Breast epithelium (tissue), 3 donors: ENCODE measurements around the gene EIF2A.

Experiments used
- POLR2A ChIP-seq: fragments of 450-650 bp; IDR thresholded peaks from one replicate; pipeline ENCODE4 v1.6.1; 2016; ENCODE audit warnings: antibody characterized with exemption, mild to moderate bottlenecking, moderate library complexity
- POLR2AphosphoS5 ChIP-seq, 3 donors: sonication (generic); formaldehyde crosslinking; IDR thresholded peaks; one replicate each; pipeline ENCODE4 v1.6.1; 2017; ENCODE audit warnings: antibody characterized with exemption in 3 of 3
- TF ChIP-seq, protein P1 (sequence below), 3 donors: fragments of 450-650 bp; IDR thresholded peaks; one replicate each; pipeline ENCODE4 v1.5.1; 2016 to 2017; ENCODE audit warnings: antibody characterized with exemption in 3 of 3, mild to moderate bottlenecking in 3 of 3, moderate library complexity in 3 of 3

DNA sequence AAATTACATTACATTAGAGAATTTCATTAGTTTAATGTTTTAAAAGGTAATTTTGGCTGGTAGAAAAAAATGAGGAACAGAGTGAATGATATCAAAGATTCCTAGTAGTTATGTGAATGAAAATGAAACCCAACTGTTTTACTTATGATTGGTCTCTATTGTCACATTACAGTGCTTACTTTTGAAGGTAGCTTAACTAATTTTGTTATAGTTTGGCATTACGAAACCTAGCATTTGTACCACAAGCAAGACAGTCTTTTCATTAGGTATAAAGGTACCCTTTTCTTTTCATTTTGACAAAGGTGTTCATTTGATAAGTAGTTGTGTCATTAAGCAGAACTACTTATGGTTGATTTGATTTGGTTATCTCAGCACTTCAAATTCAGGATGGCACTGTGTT lies 63.4 kb downstream of the EIF2A start:
- TF ChIP-seq, protein P1, sequence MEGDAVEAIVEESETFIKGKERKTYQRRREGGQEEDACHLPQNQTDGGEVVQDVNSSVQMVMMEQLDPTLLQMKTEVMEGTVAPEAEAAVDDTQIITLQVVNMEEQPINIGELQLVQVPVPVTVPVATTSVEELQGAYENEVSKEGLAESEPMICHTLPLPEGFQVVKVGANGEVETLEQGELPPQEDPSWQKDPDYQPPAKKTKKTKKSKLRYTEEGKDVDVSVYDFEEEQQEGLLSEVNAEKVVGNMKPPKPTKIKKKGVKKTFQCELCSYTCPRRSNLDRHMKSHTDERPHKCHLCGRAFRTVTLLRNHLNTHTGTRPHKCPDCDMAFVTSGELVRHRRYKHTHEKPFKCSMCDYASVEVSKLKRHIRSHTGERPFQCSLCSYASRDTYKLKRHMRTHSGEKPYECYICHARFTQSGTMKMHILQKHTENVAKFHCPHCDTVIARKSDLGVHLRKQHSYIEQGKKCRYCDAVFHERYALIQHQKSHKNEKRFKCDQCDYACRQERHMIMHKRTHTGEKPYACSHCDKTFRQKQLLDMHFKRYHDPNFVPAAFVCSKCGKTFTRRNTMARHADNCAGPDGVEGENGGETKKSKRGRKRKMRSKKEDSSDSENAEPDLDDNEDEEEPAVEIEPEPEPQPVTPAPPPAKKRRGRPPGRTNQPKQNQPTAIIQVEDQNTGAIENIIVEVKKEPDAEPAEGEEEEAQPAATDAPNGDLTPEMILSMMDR (IDR thresholded peaks at IDR 0.05) = no peak
- TF ChIP-seq POLR2AphosphoS5 (IDR thresholded peaks at IDR 0.05) = no peak
- TF ChIP-seq POLR2A = no peak
